KBM-7 (cell line): ENCODE measurements around the gene MYBPC1.
A peak's percentile ranks its signal among the peaks of the same experiment; 100 is the strongest.
"Not testable (repeated sequence)": the region's sequence is repeated elsewhere in the genome, so short reads cannot be mapped to it uniquely, and the experiment has no call there.

ENCODE experiments used
- DNase-seq: peaks from one replicate; pipeline ENCODE4 v3.0.0-alpha.2; 2015
- in situ Hi-C: fragments of 300-500 bp; cut with MboI; formaldehyde crosslinking; loops from 2 replicates; pipeline ENCODE4 v1.14.3; 2020; ENCODE audit warnings: low sequenced_read_pairs, low pct_unique_long_range_greater_than_20kb, mixed read lengths

Gene MYBPC1

GRCh38 chr12:101642115-101643067, 47.6 kb downstream of the MYBPC1 start:
- no peak for DNase-seq
- in situ Hi-C loops, result no loop called here

GRCh38 chr12:101647711-101648110, 52.9 kb downstream of the MYBPC1 start:
- DNase-seq, result no peak
- in situ Hi-C loops, result no loop called here

- DNase-seq, result no peak
- in situ Hi-C loops, result no loop called here
Measured at GRCh38 chr12:101648195-101648594, 53.4 kb downstream of the MYBPC1 start.

GRCh38 chr12:101650346-101651117, 55.8 kb downstream of the MYBPC1 start:
- no peak for DNase-seq
- in situ Hi-C loops, result no loop called here

- no peak for DNase-seq
- in situ Hi-C loops, result no loop called here
Measured at GRCh38 chr12:101653030-101653429, 58.3 kb downstream of the MYBPC1 start.

- DNase-seq, result no peak
- in situ Hi-C loops, result no loop called here
Measured at GRCh38 chr12:101653503-101653902, 58.7 kb downstream of the MYBPC1 start.

- no peak for DNase-seq
- in situ Hi-C loops, result no loop called here
Measured at GRCh38 chr12:101654442-101654841, 59.7 kb downstream of the MYBPC1 start.

- in situ Hi-C loops, result no loop called here
- DNase-seq, result no peak
Measured at GRCh38 chr12:101655393-101655792, 60.6 kb downstream of the MYBPC1 start.

- in situ Hi-C loops, DNase-seq: not testable (repeated sequence)
Measured at GRCh38 chr12:101660662-101661061, 65.9 kb downstream of the MYBPC1 start.

GRCh38 chr12:101663298-101663697, 68.5 kb downstream of the MYBPC1 start:
- in situ Hi-C loops, result no loop called here

GRCh38 chr12:101664992-101665391, 70.2 kb downstream of the MYBPC1 start:
- in situ Hi-C loops, result no loop called here
- DNase-seq, result no peak

More at GRCh38 chr12:101663298-101663697, 68.5 kb downstream of the MYBPC1 start:
- no peak for DNase-seq

- in situ Hi-C loops, result no loop called here
Measured at GRCh38 chr12:101666052-101666728, 71.4 kb downstream of the MYBPC1 start.

GRCh38 chr12:101667591-101667990, 72.8 kb downstream of the MYBPC1 start:
- no peak for DNase-seq
- in situ Hi-C loops, result no loop called here

More at GRCh38 chr12:101666052-101666728, 71.4 kb downstream of the MYBPC1 start:
- no peak for DNase-seq

- DNase-seq, result peak; percentile 82
Measured at GRCh38 chr12:101670007-101670671, 75.4 kb downstream of the MYBPC1 start.

GRCh38 chr12:101671157-101671791, 76.5 kb downstream of the MYBPC1 start:
- DNase-seq, result peak; percentile 82
- in situ Hi-C loops, result no loop called here

More at GRCh38 chr12:101670007-101670671, 75.4 kb downstream of the MYBPC1 start:
- in situ Hi-C loops, result no loop called here

- in situ Hi-C loops, result no loop called here
Measured at GRCh38 chr12:101671833-101672232, 77.1 kb downstream of the MYBPC1 start.

GRCh38 chr12:101675555-101675954, 80.8 kb downstream of the MYBPC1 start:
- in situ Hi-C loops, result no loop called here
- no peak for DNase-seq

More at GRCh38 chr12:101671833-101672232, 77.1 kb downstream of the MYBPC1 start:
- no peak for DNase-seq

GRCh38 chr12:101676497-101676896, 81.7 kb downstream of the MYBPC1 start:
- DNase-seq, in situ Hi-C loops: not testable (repeated sequence)
